HG03097 (cell line): Measurements from ENCODE around the gene ADARB1.

Source experiments
- ATAC-seq: cut with Tn5 transposase; IDR thresholded peaks from one replicate; pipeline ENCODE4 v1.9.1; 2021; ENCODE audit not compliant: unreplicated experiment, low FRiP score

Gene ADARB1

DNA sequence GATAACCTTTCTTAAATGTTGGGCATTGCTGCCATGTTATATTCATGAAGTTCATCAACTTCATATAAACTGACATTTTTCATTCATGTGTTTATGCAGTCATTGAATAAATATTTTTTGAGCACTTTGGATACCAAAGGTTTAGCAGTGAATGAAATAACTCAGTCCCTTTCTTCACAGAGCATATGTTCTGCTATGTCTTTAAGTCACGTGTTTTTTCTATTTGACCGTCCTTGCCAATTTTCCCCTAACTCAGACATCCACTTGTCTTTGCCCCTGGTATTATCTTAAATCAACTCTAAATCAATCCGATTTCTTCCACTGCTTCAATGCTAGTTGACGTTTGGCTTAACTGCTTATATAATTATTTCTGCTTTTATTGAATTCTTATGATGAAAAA, 16.6 kb downstream of the ADARB1 start:
- ATAC-seq: no peak

GRCh38 chr21:45091550-45092322, 17.4 kb downstream of the ADARB1 start:
- ATAC-seq: no peak

DNA sequence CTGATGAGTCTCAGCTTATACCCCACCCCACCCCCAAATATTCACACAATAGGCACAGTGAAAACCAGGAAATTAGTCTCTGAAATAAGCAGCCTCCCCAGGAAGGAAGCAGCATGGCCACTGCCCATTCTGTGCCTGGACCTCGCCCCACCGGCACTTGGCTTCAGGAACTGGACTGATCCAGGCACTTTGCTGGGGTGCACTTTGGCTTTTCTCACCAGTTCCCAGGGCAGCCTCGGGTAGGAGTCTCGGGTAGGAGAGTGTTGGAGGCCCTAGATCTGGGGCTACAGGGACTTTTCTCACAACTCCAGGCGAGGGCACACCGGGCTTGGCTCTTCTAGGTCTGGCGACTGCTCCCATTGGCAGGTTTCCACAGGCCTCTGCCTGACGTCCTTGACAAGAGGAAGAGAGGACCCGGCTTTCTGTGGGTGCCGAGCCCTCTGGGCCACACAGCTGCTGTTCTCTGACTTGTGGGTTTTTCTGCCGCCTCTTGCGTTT, 18.7 kb downstream of the ADARB1 start:
- ATAC-seq: no peak

DNA sequence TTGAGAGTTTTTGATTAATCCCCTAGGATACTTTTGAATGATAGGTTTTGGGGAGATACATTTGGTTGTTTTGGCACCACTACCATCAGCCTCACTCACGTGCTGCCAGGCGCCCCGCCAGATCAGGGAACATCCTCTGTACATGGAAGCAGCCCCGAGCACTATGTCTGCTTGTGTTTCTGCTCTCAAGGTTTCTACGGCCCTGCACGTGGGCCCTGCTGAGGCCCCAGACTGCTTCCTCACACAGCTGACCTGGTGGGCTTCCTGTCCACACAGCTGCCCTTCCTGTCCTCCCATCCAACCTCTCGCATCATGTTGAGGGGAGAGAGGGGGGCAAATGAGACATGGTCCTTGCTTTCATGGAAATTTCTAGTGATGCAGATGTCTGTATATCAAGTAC, 20.0 kb downstream of the ADARB1 start:
- ATAC-seq: no peak

GRCh38 chr21:45095505-45095904, 21.1 kb downstream of the ADARB1 start:
- ATAC-seq: no peak

DNA sequence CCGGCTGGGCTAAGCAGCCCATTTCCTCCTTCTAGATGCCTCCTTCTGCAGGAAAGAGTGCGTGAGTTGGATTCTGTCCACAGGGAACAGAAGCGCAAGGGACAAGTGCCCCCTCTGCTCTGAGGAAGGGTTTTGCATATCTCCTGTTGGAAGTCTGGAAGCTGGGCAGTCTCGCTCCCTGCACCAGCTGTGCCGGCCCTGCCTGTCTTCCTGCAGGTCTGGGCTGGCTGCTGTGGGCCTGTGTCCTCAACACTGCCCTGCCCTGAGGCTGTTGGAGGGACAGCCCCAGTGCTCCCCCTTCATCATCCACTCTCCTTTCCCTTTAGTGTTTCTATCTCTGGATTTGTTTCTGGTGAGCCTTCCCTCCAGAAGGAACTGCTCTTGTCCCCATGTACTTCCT, 21.8 kb downstream of the ADARB1 start:
- no peak for ATAC-seq

DNA sequence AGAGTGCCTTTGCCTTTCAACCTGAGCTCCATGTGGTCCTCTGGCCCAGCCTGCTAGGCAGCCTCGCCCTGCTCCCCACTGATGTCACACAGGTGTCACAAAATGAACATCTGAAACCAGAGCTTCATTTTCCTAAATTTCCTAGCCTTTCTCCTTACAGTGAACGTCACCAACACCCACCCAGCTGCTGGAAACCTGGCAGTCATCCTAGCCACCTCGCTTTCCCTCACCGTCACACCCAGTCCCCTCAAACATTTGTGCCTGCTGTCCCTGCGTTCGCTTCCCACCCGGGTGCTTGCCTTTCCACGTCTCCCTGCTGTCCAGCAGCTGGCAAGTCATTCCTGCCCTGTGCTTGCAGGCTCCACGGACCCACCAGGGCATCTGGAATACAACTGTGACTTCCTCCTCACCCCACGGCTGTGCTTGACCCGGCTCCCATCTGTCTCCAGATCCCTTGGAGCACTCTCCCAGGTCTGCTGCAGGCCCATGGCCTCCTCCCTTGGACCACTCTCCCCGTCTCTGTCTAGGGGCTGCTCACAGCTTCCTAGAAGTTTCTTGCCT, 23.5 kb downstream of the ADARB1 start:
- ATAC-seq: no peak

GRCh38 chr21:45098867-45099266, 24.5 kb downstream of the ADARB1 start:
- ATAC-seq: no peak

GRCh38 chr21:45099571-45099970, 25.2 kb downstream of the ADARB1 start:
- no peak for ATAC-seq

- ATAC-seq: no peak
These were observed 26.5 kb downstream of the ADARB1 start for GRCh38 chr21:45100866-45101265.

DNA sequence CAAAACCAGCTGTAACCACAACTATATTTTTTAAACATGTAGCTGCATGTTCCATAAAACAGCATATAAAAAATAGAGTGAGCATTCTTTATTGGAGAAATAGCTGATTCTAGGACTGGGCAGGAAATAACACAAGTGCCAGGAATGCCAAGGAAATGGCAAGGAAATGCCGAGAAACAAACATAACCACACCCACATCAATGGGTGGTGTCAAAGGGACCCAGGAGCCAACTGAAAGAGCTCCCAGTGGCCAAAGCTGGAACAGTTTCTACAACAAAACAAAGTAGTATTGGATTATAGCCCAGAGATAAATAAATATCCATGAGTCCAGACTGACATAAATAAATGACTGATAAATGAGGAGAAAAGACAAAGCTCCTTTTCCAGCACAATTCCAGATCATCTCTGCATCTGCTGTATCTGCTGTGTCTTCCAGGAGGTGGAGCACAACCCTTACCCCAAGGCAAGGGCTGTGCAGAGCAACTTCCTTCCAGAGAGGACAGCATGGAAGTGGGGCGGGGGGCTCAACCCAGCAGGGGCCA, 28.1 kb downstream of the ADARB1 start:
- no peak for ATAC-seq

DNA sequence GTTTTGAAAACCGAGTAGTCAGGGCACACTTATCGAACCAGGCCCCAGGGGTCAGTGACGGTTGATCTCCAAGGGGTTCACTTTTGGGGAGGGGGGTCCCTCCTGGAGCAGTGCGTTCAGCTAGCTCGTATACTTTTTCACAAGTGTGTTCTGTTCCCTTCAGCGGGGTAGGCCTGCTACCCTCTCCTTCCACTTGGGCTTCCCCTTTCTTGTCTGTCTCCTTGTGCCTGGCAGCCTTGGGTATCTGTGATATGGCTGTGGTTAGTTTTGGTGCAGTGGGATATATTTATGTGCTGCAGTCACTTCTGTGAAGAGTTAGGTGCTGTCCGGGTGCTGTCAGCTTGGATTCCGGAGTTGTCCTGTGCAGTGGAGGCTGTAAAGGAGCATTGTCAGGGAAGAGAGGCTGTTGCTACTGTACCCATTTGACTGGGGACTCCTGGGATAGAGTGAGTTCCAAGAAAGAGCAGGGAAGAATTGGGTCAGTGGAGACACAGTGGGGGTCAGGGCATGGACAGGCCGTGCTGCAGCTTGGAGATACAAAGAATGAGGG, 29.7 kb downstream of the ADARB1 start:
- no peak for ATAC-seq

DNA sequence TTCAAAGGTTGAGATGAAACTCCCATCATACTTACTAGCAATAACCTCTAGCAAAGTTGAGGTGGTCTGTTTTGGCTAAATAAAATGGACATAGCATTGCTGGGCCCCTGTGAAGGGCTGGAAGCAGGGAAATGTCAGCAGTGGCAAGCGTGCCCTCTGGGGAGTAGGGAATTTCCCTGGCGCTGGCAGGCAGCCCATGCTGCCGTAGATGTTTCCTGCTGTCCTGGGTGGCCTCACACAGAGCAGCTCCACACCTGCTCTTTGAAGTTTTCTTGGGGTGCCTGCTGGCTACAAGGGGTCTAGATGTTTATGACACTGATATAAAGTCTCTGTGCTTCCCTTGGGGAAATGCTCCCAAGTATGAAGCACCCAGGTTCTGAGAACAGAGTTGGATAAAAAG, 30.2 kb downstream of the ADARB1 start:
- no peak for ATAC-seq

DNA sequence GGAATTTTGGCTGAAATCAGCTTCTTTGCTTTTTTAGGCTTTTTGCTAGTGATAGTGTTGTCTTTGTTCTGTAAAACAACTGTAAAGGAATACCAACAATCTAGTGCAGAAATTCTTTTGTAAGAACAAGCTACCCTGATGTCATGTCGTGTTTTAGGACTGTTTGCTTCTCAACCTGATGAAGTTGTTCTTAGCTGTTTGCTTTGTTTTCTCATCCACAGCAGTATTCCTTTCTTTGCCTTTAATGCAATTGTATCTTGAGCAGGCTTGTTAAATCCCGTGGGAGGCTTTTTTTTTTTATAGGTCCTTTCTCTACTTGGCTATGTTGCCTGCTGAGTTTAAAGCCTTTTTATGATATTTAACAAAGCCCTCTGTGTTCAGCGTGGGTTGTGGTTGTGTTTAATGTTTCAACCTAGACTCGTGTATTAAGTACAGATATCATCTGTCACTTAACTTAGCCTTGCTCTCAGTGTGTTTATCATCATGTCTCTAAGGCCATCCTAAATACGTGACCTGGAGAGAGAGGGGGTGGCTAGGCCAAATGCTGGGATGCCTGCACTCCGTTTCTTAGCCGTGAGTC, 31.6 kb downstream of the ADARB1 start:
- ATAC-seq: no peak

- no peak for ATAC-seq
These were observed 33.8 kb downstream of the ADARB1 start for GRCh38 chr21:45108034-45108790.

DNA sequence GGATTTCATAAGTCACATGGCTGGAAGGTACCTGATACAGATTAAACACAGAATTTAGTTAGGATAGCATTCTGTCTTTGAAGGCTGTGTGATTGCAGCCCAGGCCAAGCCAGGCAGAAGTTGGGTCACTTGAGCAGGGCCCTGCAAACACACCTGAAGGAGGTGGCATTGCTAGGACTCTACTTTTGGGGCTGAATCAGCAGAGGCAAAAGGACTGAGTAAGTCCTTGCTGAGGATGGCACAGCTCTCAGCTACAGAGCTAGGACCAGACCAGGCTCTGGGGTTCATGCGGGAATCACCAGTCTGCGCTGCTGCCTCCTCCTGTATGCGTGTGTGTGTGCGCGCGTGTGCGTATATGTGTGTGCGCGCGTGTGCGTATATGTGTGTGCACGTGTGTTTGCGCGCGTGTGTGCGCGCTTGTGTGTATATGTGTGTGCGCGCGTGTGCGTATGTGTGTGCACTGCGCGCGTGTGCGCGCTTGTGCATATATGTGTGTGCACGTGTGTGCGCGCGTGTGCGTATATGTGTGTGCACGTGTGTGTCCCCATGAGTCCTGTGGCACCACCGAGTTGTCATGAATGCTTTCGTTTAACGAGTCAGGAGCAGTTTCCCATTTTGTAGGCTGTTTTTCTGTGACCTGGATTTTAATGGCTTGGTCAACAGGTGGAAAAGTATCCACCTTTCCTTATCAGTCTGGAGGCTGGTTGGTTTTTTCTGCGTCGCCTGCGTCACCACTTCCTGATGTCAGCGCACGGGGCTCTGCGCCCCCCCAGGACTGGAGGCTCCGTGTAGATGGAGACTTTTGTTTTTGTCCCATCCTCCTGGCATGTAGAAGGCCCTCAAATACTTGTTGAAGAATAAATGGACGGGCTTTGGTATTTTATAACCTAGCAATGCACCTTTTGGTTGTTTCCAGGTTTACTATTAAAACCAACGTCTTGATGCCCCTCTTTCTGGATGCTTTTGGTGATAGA, 34.7 kb downstream of the ADARB1 start:
- ATAC-seq: no peak

- peak; percentile 71 for ATAC-seq
These were observed 35.6 kb downstream of the ADARB1 start for GRCh38 chr21:45109831-45110492.

GRCh38 chr21:45110873-45111624, 36.7 kb downstream of the ADARB1 start:
- no peak for ATAC-seq
